ENCODE data around the gene DDR1.

GRCh38 chr6:30914076-30914853 lies 29.9 kb downstream of the DDR1 start, which contains the start of gene VARS2:
- TF ChIP-seq ESRRG (CRISPR knock-in tag; IDR thresholded peaks at IDR 0.05) (0 out of 2 replicates have a peak, but pooled peaks have one; percentile 55), ZFP30 (CRISPR knock-in tag; IDR thresholded peaks at IDR 0.05) (no peak), CREB5 (CRISPR knock-in tag; IDR thresholded peaks at IDR 0.05; ENCODE audit: low read depth) (no peak)
